Endothelial cell of umbilical vein (primary cell): ENCODE results near the gene AP1S2. TPM values are rescaled to one million over a fixed set of nuclear protein-coding genes. Genes with fewer than 3 reads are reported as not detected.

Experiments used
- BruUV-seq: library from RNA; stranded (reverse); fragments of 400-500 nt; replicated peaks from 2 replicates; lab custom pipeline; 2021; lab: Mats Ljungman, UMichigan
- CTCF ChIA-PET: fragments of 300-600, 350-600 bp; sonication (Branson Sonifier 250); formaldehyde crosslinking; loops from one replicate; lab custom pipeline; 2021; ENCODE audit warnings: antibody characterized with exemption, inconsistent platforms; lab: Charles Lee
- POLR2A ChIA-PET: fragments of 300-600, 350-600 bp; sonication (Branson Sonifier 250); formaldehyde crosslinking; loops from one replicate; lab custom pipeline; 2021; ENCODE audit warnings: antibody characterized with exemption, inconsistent platforms; lab: Charles Lee
- DNase-seq: peaks from one replicate; pipeline ENCODE4 v3.0.0-alpha.2; 2011; ENCODE audit warnings: low read depth, low spot score
- FAIRE-seq: peaks from 2 replicates; lab custom pipeline; 2011; peaks lifted over from hg19 to GRCh38; lab: Jason Lieb, UNC
- H2AFZ ChIP-seq: 2 replicates; pipeline ENCODE4 v1.6.0; 2012; ENCODE audit warnings: low read depth, low read length, control low read depth, inconsistent platforms
- H3K27ac ChIP-seq: 2 replicates; pipeline ENCODE4 v1.5.1; 2011; ENCODE audit warnings: low read depth, mild to moderate bottlenecking, control low read depth, low read length, moderate library complexity; ENCODE audit not compliant: insufficient read depth
- H3K27me3 ChIP-seq, 2 experiments: 2 replicates each; pipeline versions ENCODE4 v1.6.0 to v1.6.1; 2011; ENCODE audit warnings: low read length in 2 of 2, mixed read lengths in 1 of 2; ENCODE audit not compliant: control insufficient read depth in 2 of 2, insufficient read depth in 2 of 2
- H3K36me3 ChIP-seq, 2 experiments: 2 replicates in 1 of 2; 3 replicates in 1 of 2; pipeline ENCODE4 v1.5.1; 2011; ENCODE audit warnings: low read length in 2 of 2, mild to moderate bottlenecking in 1 of 2, moderate library complexity in 1 of 2; ENCODE audit not compliant: control insufficient read depth in 2 of 2, insufficient read depth in 2 of 2; ENCODE audit errors: extremely low read depth in 1 of 2
- H3K4me1 ChIP-seq: 3 replicates; pipeline ENCODE4 v1.5.1; 2011; ENCODE audit warnings: mild to moderate bottlenecking, low read length; ENCODE audit not compliant: control insufficient read depth, insufficient read depth; ENCODE audit errors: extremely low read depth
- H3K4me2 ChIP-seq: 2 replicates; pipeline ENCODE4 v1.6.1; 2011; ENCODE audit warnings: low read length, control low read depth, mixed read lengths; ENCODE audit not compliant: insufficient read depth
- H3K4me3 ChIP-seq, 3 experiments: fragments of 200-600 bp in 1 of 3; sonication (generic), shearing (Covaris generic) in 1 of 3; replicated peaks in 1 of 3; 2 replicates each; pipeline ENCODE4 v1.5.1; 2011 to 2016; ENCODE audit warnings: control low read depth in 3 of 3, low read length in 3 of 3, mild to moderate bottlenecking in 2 of 3, inconsistent platforms in 1 of 3, low read depth in 1 of 3, moderate library complexity in 1 of 3; ENCODE audit not compliant: insufficient read depth in 1 of 3
- H3K79me2 ChIP-seq: 2 replicates; pipeline ENCODE4 v1.6.0; 2012; ENCODE audit warnings: low read length, inconsistent platforms; ENCODE audit not compliant: control insufficient read depth, insufficient read depth
- H3K9ac ChIP-seq: replicated peaks from 2 replicates; pipeline ENCODE3; 2011; ENCODE audit warnings: low read length, control low read depth; ENCODE audit not compliant: insufficient read depth; ENCODE audit errors: extremely low read depth
- H3K9me1 ChIP-seq: replicated peaks from 3 replicates; pipeline ENCODE4 v1.6.0; 2011; ENCODE audit warnings: mild to moderate bottlenecking, low read length; ENCODE audit not compliant: control insufficient read depth, insufficient read depth; ENCODE audit errors: extremely low read depth
- H3K9me3 ChIP-seq: replicated peaks from 2 replicates; pipeline ENCODE4 v1.5.1; 2012; ENCODE audit warnings: low read length, inconsistent platforms; ENCODE audit not compliant: control insufficient read depth, insufficient read depth
- H4K20me1 ChIP-seq: replicated peaks from 2 replicates; pipeline ENCODE3; 2011; ENCODE audit warnings: mild to moderate bottlenecking, low read length; ENCODE audit not compliant: control insufficient read depth, insufficient read depth; ENCODE audit errors: extremely low read depth
- CTCF ChIP-seq, 2 donors: IDR thresholded peaks; 1 replicate in 1 of 2; 2 replicates in 1 of 2; pipeline ENCODE4 v1.5.1; 2011; ENCODE audit warnings: low read length in 2 of 2, mild to moderate bottlenecking in 2 of 2, moderate library complexity in 2 of 2, control low read depth in 1 of 2, inconsistent platforms in 1 of 2, low read depth in 1 of 2; ENCODE audit not compliant: insufficient read depth in 1 of 2; ENCODE audit errors: extremely low read depth in 1 of 2
- EZH2 ChIP-seq: IDR thresholded peaks from 2 replicates; pipeline ENCODE4 v1.6.1; 2012; ENCODE audit warnings: borderline replicate concordance, low read depth, mild to moderate bottlenecking, moderate library complexity, low read length, inconsistent platforms; ENCODE audit not compliant: severe bottlenecking
- FOS ChIP-seq: IDR thresholded peaks from 2 replicates; pipeline ENCODE4 v1.6.1; 2011; ENCODE audit warnings: mild to moderate bottlenecking, low read length, moderate library complexity, borderline replicate concordance; ENCODE audit not compliant: insufficient read depth
- GATA2 ChIP-seq: IDR thresholded peaks from 2 replicates; pipeline ENCODE4 v1.7.0; 2011; ENCODE audit warnings: low read depth, mild to moderate bottlenecking, moderate library complexity, mixed read lengths, low read length; ENCODE audit not compliant: insufficient read length, insufficient read depth
- JUN ChIP-seq: IDR thresholded peaks from 2 replicates; pipeline ENCODE4 v1.6.1; 2011; ENCODE audit warnings: borderline replicate concordance, low read depth; ENCODE audit not compliant: insufficient read length, insufficient read depth
- MAX ChIP-seq: IDR thresholded peaks from 2 replicates; pipeline ENCODE4 v1.6.1; 2011; ENCODE audit not compliant: insufficient read depth, insufficient read length
- MYC ChIP-seq: IDR thresholded peaks from one replicate; pipeline ENCODE4 v1.6.1; 2011; ENCODE audit warnings: mild to moderate bottlenecking, low read depth, low read length
- POLR2A ChIP-seq: IDR thresholded peaks from 2 replicates; pipeline ENCODE4 v1.6.1; 2012; ENCODE audit warnings: low read depth, mild to moderate bottlenecking, control low read depth, low read length
- POLR2AphosphoS5 ChIP-seq: IDR thresholded peaks from 2 replicates; pipeline ENCODE4 v1.6.1; 2012; ENCODE audit warnings: low read depth, mild to moderate bottlenecking, control low read depth, low read length, moderate library complexity; ENCODE audit not compliant: insufficient read depth
- dilution Hi-C: fragments of 300-500 bp; cut with MboI; formaldehyde crosslinking; loops from one replicate; pipeline ENCODE4 v1.15.0; 2019; ENCODE audit warnings: low sequenced_read_pairs; ENCODE audit not compliant: extremely low pct_ligation_motif_present
- intact Hi-C: fragments of 100-400 bp; cut with micrococcal nuclease; formaldehyde crosslinking; loops from one replicate; pipeline ENCODE4 v1.10.0; 2022
- polyA plus RNA-seq, 4 experiments: library from polyadenylated mRNA; depleted of rRNA in 3 of 4; stranded (reverse) in 3 of 4; unstranded in 1 of 4; fragments of >200 nt; gene quantifications; 2 replicates each; pipeline versions ENCODE4 v1.2.1 to v1.2.3, GENCODE V29; 2011 to 2012; ENCODE audit warnings: missing spikeins in 1 of 4
- total RNA-seq: library from RNA; stranded (reverse); gene quantifications from 2 replicates; pipeline ENCODE4 v1.2.3, GENCODE V29; 2021

Gene AP1S2
- total and polyA plus RNA-seq, 2 donors (not counting 3 experiments of a cell fraction or from before 2014, with no cell fraction given) = 21.0 to 37.3 TPM

DNA sequence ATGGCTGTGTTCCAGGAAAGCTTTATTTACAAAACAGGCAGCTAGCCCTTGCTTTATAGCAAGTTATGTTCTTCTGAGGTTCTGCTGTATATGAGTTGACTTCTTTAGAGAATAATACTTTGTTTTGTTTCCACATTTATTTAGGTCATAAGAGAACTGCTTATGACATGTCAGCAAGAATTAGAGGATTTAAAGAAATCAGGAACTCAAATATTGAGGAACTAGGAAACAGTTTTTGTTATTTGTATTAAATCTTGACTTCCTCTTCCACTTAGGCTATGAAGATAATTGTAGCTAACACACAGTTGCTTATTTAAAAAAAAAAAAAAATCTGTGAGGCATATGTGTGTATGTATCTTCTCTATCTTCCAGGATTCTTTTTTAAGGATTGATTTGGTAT lies 50.0 kb downstream of the AP1S2 start:
- TF ChIP-seq POLR2A (no peak), MAX (no peak), POLR2AphosphoS5 (no peak), JUN (no peak), MYC (no peak), EZH2 (no peak), CTCF (IDR thresholded peaks at IDR 0.05; ENCODE audit: extremely low read depth in 1 of 2, insufficient read depth in 1 of 2, low read depth in 1 of 2, low read length in 2 of 2) (no peak), GATA2 (no peak), FOS (no peak)
- no peaks in the 10 kb centered on the region for H3K36me3 ChIP-seq
- CTCF ChIA-PET = interaction anchor here (0.8 kb wide), 1 partner anchor 9 kb away, joined by 3 read pairs; no protein-coding TSS in a partner anchor
- H2AFZ ChIP-seq = no peak overlapping the region
- no peak for FAIRE-seq
- dilution Hi-C loops = no loop called here
- no peak for DNase-seq
- H3K9ac ChIP-seq = no peak overlapping the region
- no peaks in the 10 kb centered on the region for H3K9me1 ChIP-seq
- BruUV-seq = no TSS peak
- no peaks in the 10 kb centered on the region for H3K27me3 ChIP-seq
- no peaks in the 10 kb centered on the region for H3K4me1 ChIP-seq
- H3K4me2 ChIP-seq = no peak overlapping the region
- H3K27ac ChIP-seq = no peak overlapping the region
- no peaks in the 10 kb centered on the region for H3K9me3 ChIP-seq
- POLR2A ChIA-PET = no interaction called here
- H4K20me1 ChIP-seq = no peaks in the 10 kb centered on the region
- intact Hi-C loops = no loop called here
- H3K79me2 ChIP-seq = no peaks in the 10 kb centered on the region
- no peak overlapping the region for H3K4me3 ChIP-seq
